ENCODE data around the gene KL. TPM values are rescaled to one million over a fixed set of nuclear protein-coding genes. Genes with fewer than 3 reads are reported as not detected.

Gene KL
- total RNA-seq, 1 donor: under 0.01 TPM

- DNase-seq (ENCODE audit: low read depth): no peak
- H3K4me3 ChIP-seq (ENCODE audit: low read depth, low read length): no peak overlapping the region
- TF ChIP-seq CTCF (IDR thresholded peaks at IDR 0.05; ENCODE audit: insufficient read depth, low read depth, low read length): no peak
These were observed 57.1 kb downstream of the KL start for GRCh38 chr13:33073338-33073737.

- TF ChIP-seq CTCF (IDR thresholded peaks at IDR 0.05; ENCODE audit: insufficient read depth, low read depth, low read length): no peak
- no peak overlapping the region for H3K4me3 ChIP-seq (ENCODE audit: low read depth, low read length)
- DNase-seq (ENCODE audit: low read depth): no peak
These were observed 60.1 kb downstream of the KL start for GRCh38 chr13:33076001-33076992.

- H3K4me3 ChIP-seq (ENCODE audit: low read depth, low read length): no peak overlapping the region
- no peak for TF ChIP-seq CTCF (IDR thresholded peaks at IDR 0.05; ENCODE audit: insufficient read depth, low read depth, low read length)
- DNase-seq (ENCODE audit: low read depth): no peak
These were observed 62.0 kb downstream of the KL start for GRCh38 chr13:33078263-33078662.

GRCh38 chr13:33079960-33080359, 63.7 kb downstream of the KL start:
- TF ChIP-seq CTCF (IDR thresholded peaks at IDR 0.05; ENCODE audit: insufficient read depth, low read depth, low read length): no peak
- no peak overlapping the region for H3K4me3 ChIP-seq (ENCODE audit: low read depth, low read length)
- no peak for DNase-seq (ENCODE audit: low read depth)

GRCh38 chr13:33080972-33081590, 64.9 kb downstream of the KL start:
- H3K4me3 ChIP-seq (ENCODE audit: low read depth, low read length): no peak overlapping the region
- DNase-seq (ENCODE audit: low read depth): no peak
- no peak for TF ChIP-seq CTCF (IDR thresholded peaks at IDR 0.05; ENCODE audit: insufficient read depth, low read depth, low read length)

GRCh38 chr13:33081666-33082065, 65.4 kb downstream of the KL start:
- no peak for TF ChIP-seq CTCF (IDR thresholded peaks at IDR 0.05; ENCODE audit: insufficient read depth, low read depth, low read length)
- H3K4me3 ChIP-seq (ENCODE audit: low read depth, low read length): no peak overlapping the region
- DNase-seq (ENCODE audit: low read depth): no peak

All from fibroblast of villous mesenchyme (primary cell).